ENCODE results near the gene CSF3. TPM values are rescaled to one million over a fixed set of nuclear protein-coding genes. Genes with fewer than 3 reads are reported as not detected.

The CSF3 gene
- total RNA-seq, 1 donor from 2014 or later: not detected

- H3K27ac Mint-ChIP-seq: no peak overlapping the region
Measured at GRCh38 chr17:40041196-40041595, 26.0 kb downstream of the CSF3 start.

GRCh38 chr17:40056379-40057015 lies 41.3 kb downstream of the CSF3 start:
- Mint-ChIP-seq H3K4me1 (ENCODE audit: low read depth) (peaks cover 5% of the 10 kb centered on the region), H3K27me3 (peaks cover 31% of the 10 kb centered on the region), H3K4me3 (ENCODE audit: low read depth) (peak overlapping the region; percentile 7), H3K36me3 (ENCODE audit: insufficient read depth) (peaks cover 1% of the 10 kb centered on the region), H3K9me3 (ENCODE audit: low read depth) (no peaks in the 10 kb centered on the region), H3K27ac (no peak overlapping the region)
- TF ChIP-seq, protein P1, sequence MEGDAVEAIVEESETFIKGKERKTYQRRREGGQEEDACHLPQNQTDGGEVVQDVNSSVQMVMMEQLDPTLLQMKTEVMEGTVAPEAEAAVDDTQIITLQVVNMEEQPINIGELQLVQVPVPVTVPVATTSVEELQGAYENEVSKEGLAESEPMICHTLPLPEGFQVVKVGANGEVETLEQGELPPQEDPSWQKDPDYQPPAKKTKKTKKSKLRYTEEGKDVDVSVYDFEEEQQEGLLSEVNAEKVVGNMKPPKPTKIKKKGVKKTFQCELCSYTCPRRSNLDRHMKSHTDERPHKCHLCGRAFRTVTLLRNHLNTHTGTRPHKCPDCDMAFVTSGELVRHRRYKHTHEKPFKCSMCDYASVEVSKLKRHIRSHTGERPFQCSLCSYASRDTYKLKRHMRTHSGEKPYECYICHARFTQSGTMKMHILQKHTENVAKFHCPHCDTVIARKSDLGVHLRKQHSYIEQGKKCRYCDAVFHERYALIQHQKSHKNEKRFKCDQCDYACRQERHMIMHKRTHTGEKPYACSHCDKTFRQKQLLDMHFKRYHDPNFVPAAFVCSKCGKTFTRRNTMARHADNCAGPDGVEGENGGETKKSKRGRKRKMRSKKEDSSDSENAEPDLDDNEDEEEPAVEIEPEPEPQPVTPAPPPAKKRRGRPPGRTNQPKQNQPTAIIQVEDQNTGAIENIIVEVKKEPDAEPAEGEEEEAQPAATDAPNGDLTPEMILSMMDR (IDR thresholded peaks at IDR 0.05; ENCODE audit: unreplicated experiment): no peak
- no peak for DNase-seq (ENCODE audit: low spot score, unreplicated experiment)

More at GRCh38 chr17:40041196-40041595, 26.0 kb downstream of the CSF3 start:
- peaks cover 2% of the 10 kb centered on the region for H3K4me1 Mint-ChIP-seq (ENCODE audit: low read depth)
- no peaks in the 10 kb centered on the region for H3K9me3 Mint-ChIP-seq (ENCODE audit: low read depth)
- TF ChIP-seq, protein P1 (IDR thresholded peaks at IDR 0.05; ENCODE audit: unreplicated experiment): no peak
- no peak for DNase-seq (ENCODE audit: low spot score, unreplicated experiment)
- no peaks in the 10 kb centered on the region for H3K27me3 Mint-ChIP-seq
- H3K4me3 Mint-ChIP-seq (ENCODE audit: low read depth): no peak overlapping the region
- peaks cover 3% of the 10 kb centered on the region for H3K36me3 Mint-ChIP-seq (ENCODE audit: insufficient read depth)

DNA sequence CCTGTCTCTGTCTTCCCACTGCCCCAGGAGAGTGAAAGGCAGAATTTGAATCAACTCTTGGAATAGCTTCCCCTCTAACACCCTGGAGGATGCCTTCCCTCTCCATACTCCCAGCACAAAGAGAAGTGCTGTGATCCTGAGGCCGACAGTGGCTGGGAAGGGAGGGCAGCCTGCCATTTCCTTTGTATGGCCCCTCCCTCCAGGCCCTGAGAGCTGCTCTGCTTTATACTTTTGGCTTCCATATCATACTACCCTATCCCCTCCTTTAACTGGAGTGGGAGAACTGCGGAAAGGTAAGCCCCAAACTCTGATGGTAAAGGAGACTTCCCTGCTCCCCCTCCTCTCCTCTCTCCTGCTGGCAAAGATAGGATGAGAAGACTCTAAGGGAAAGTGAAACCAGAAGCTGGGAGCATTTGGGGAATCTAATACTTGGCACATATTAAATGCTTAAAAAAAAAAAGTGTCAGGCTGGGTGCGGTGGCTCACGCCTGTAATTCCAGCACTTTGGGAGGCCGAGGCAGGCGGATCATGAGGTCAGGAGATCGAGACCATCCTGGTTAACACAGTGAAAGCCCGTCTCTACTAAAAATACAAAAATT lies 43.0 kb downstream of the CSF3 start:
- Mint-ChIP-seq H3K4me3 (ENCODE audit: low read depth) (no peak overlapping the region), H3K27me3 (peaks cover 38% of the 10 kb centered on the region), H3K36me3 (ENCODE audit: insufficient read depth) (peaks cover 1% of the 10 kb centered on the region), H3K27ac (no peak overlapping the region), H3K4me1 (ENCODE audit: low read depth) (peaks cover 14% of the 10 kb centered on the region), H3K9me3 (ENCODE audit: low read depth) (no peaks in the 10 kb centered on the region)
- DNase-seq (ENCODE audit: low spot score, unreplicated experiment): no peak
- TF ChIP-seq, protein P1 (IDR thresholded peaks at IDR 0.05; ENCODE audit: unreplicated experiment): no peak

DNA sequence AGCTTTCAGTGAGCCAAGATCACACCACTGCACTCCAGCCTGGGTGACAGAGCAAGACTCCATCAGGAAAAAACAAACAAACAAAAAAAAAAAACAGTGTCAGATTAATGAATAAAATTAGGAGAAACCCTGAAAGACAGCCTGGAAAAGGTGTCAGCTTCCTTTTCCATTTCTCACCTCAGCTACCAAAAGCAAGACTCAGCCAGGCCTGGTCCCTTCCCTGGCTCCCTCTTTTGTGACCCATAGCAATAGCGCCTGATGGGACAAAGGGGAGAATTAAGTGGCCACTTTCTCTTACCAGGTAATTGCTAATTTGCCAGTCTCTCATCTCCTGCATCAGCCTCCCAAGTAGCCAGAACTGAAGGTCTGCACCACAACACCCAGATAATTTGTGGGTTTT lies 43.6 kb downstream of the CSF3 start:
- no peak overlapping the region for H3K4me3 Mint-ChIP-seq (ENCODE audit: low read depth)
- H3K9me3 Mint-ChIP-seq (ENCODE audit: low read depth): no peaks in the 10 kb centered on the region
- DNase-seq (ENCODE audit: low spot score, unreplicated experiment): no peak
- H3K27me3 Mint-ChIP-seq: peaks cover 38% of the 10 kb centered on the region
- TF ChIP-seq, protein P1 (IDR thresholded peaks at IDR 0.05; ENCODE audit: unreplicated experiment): no peak
- H3K27ac Mint-ChIP-seq: no peak overlapping the region
- peaks cover 16% of the 10 kb centered on the region for H3K4me1 Mint-ChIP-seq (ENCODE audit: low read depth)
- H3K36me3 Mint-ChIP-seq (ENCODE audit: insufficient read depth): peaks cover 1% of the 10 kb centered on the region

DNA sequence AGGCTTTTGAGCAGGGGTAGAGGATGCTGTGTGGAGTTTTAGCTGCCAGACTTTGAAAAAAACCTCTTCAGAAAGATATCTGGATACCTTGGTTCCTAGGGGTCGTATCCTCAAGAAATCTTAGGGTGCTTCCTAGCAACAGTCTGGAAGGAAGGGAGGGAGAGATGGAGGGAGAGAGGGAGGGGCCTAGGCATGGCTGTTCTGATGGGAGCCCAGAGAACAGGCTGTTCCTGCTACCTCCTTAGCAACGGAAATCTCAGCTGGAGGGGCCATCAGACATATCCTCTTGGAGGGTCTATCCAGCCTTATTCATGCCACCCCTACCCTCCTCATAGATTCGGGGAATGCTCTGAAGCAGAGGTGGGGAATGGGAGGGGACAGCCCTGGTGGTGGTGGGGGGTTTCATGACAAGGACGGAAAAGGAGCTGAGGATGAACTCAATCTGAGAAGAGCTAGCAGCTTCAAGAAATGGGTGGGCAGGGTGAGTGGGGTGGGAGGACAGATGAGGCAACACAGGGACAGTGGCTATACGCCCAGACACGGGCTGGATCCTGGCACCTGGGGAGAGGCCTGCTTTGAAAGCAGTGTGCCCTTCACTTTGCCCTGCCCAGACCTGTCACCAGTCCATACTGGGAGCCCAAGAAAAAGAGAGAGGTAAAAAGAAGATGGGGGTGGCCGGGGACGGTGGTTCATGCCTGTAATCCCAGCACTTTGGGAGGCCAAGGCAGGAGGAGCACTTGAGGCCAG lies 44.7 kb downstream of the CSF3 start:
- TF ChIP-seq, protein P1 (IDR thresholded peaks at IDR 0.05; ENCODE audit: unreplicated experiment): no peak
- H3K36me3 Mint-ChIP-seq (ENCODE audit: insufficient read depth): no peaks in the 10 kb centered on the region
- peaks cover 24% of the 10 kb centered on the region for H3K4me1 Mint-ChIP-seq (ENCODE audit: low read depth)
- H3K27ac Mint-ChIP-seq: no peak overlapping the region
- no peak for DNase-seq (ENCODE audit: low spot score, unreplicated experiment)
- no peak overlapping the region for H3K4me3 Mint-ChIP-seq (ENCODE audit: low read depth)
- H3K9me3 Mint-ChIP-seq (ENCODE audit: low read depth): no peaks in the 10 kb centered on the region
- H3K27me3 Mint-ChIP-seq: peaks cover 38% of the 10 kb centered on the region

Data from progenitor cell of endocrine pancreas (in vitro differentiated cells).